GM23338 (cell line): ENCODE results near the gene EMILIN3. TPM values are rescaled to one million over a fixed set of nuclear protein-coding genes. Genes with fewer than 3 reads are reported as not detected.

Experiments used
- ATAC-seq: fragments of 200-7000 bp; cut with Tn5 transposase; 3 replicates; pipeline ENCODE4 v1.9.1; 2020
- DNase-seq: peaks from one replicate; pipeline ENCODE4 v3.0.0-alpha.2; 2015; ENCODE audit warnings: low spot score
- H2AFZ ChIP-seq: fragments of 200-600 bp; sonication (generic); 2 replicates; pipeline ENCODE4 v1.8.0; 2016; ENCODE audit warnings: antibody characterized with exemption, mild to moderate bottlenecking, moderate library complexity
- H3F3A ChIP-seq: fragments of 200-600 bp; sonication (generic); replicated peaks from 2 replicates; pipeline ENCODE4 v1.8.0; 2017; ENCODE audit warnings: antibody characterized with exemption, mixed run types, low read depth
- H3K27ac ChIP-seq: fragments of 200-600 bp; sonication (generic); 2 replicates; pipeline ENCODE4 v1.6.1; 2016; ENCODE audit warnings: low read depth
- H3K27me3 ChIP-seq: fragments of 200-600 bp; sonication (generic); 2 replicates; pipeline ENCODE4 v1.8.0; 2016; ENCODE audit warnings: mild to moderate bottlenecking, mixed run types, moderate library complexity; ENCODE audit not compliant: insufficient read depth
- H3K36me3 ChIP-seq: fragments of 200-600 bp; sonication (generic); 2 replicates; pipeline ENCODE4 v1.8.0; 2016; ENCODE audit warnings: mild to moderate bottlenecking; ENCODE audit not compliant: insufficient read depth
- H3K4me1 ChIP-seq: fragments of 200-600 bp; sonication (generic); 2 replicates; pipeline ENCODE4 v1.8.0; 2016; ENCODE audit warnings: mild to moderate bottlenecking, moderate library complexity; ENCODE audit not compliant: insufficient read depth
- H3K4me2 ChIP-seq: fragments of 200-600 bp; sonication (generic); 2 replicates; pipeline ENCODE4 v1.7.1; 2017; ENCODE audit warnings: mixed run types
- H3K4me3 ChIP-seq: fragments of 200-600 bp; sonication (generic); 2 replicates; pipeline ENCODE4 v1.6.1; 2016; ENCODE audit warnings: mixed run types
- H3K79me2 ChIP-seq: fragments of 200-600 bp; sonication (generic); replicated peaks from 2 replicates; pipeline ENCODE4 v1.8.0; 2017; ENCODE audit warnings: mild to moderate bottlenecking; ENCODE audit not compliant: insufficient read depth
- H3K9me2 ChIP-seq: fragments of 200-600 bp; sonication (generic); 2 replicates; pipeline ENCODE4 v1.8.0; 2017; ENCODE audit not compliant: insufficient read depth
- H4K20me1 ChIP-seq: fragments of 200-600 bp; sonication (generic); replicated peaks from 2 replicates; pipeline ENCODE4 v1.8.0; 2017; ENCODE audit warnings: mild to moderate bottlenecking; ENCODE audit not compliant: insufficient read depth
- H3K27ac Mint-ChIP-seq: 2 replicates; pipeline ENCODE4 v1.8.0; 2020; ENCODE audit warnings: inconsistent platforms, mild to moderate bottlenecking, moderate library complexity, mixed read lengths
- H3K27me3 Mint-ChIP-seq: 3 replicates; pipeline ENCODE4 v1.8.0; 2022; ENCODE audit warnings: low read depth, mild to moderate bottlenecking, moderate library complexity, mixed read lengths, inconsistent platforms; ENCODE audit not compliant: insufficient read depth, poor library complexity
- H3K36me3 Mint-ChIP-seq: 3 replicates; pipeline ENCODE4 v1.8.0; 2021; ENCODE audit warnings: low read depth, mild to moderate bottlenecking, inconsistent platforms, moderate library complexity, mixed read lengths
- H3K4me1 Mint-ChIP-seq: 3 replicates; pipeline ENCODE4 v1.8.0; 2020; ENCODE audit warnings: mild to moderate bottlenecking, inconsistent platforms, mixed read lengths
- H3K4me3 Mint-ChIP-seq: 3 replicates; pipeline ENCODE4 v1.8.0; 2021; ENCODE audit warnings: moderate library complexity, mild to moderate bottlenecking, inconsistent platforms, mixed read lengths
- H3K9me3 Mint-ChIP-seq: 3 replicates; pipeline ENCODE4 v1.8.0; 2020; ENCODE audit warnings: moderate library complexity, mild to moderate bottlenecking, inconsistent platforms, mixed read lengths
- CREB1 ChIP-seq: fragments of 250-450 bp; sonication (Bioruptor Pico); IDR thresholded peaks from 2 replicates; pipeline ENCODE4 v1.5.0; 2020; ENCODE audit warnings: low read depth, mild to moderate bottlenecking, moderate library complexity
- EZH2 ChIP-seq: fragments of 200-600 bp; sonication (generic); IDR thresholded peaks from one replicate; pipeline ENCODE4 v1.8.0; 2017; ENCODE audit warnings: antibody characterized with exemption, mild to moderate bottlenecking, low read depth; ENCODE audit not compliant: unreplicated experiment
- EZH2phosphoT487 ChIP-seq: fragments of 200-600 bp; sonication (generic); IDR thresholded peaks from one replicate; pipeline ENCODE4 v1.8.1; 2018; ENCODE audit warnings: antibody characterized with exemption; ENCODE audit not compliant: unreplicated experiment
- JUNB ChIP-seq: IDR thresholded peaks from one replicate; pipeline ENCODE4 v1.6.1; 2016; ENCODE audit warnings: antibody characterized with exemption; ENCODE audit not compliant: unreplicated experiment
- NANOG ChIP-seq: IDR thresholded peaks from 2 replicates; pipeline ENCODE4 v1.6.1; 2016; ENCODE audit warnings: antibody characterized with exemption, borderline replicate concordance
- POLR2AphosphoS5 ChIP-seq: IDR thresholded peaks from 2 replicates; pipeline ENCODE4 v1.6.1; 2016; ENCODE audit warnings: antibody characterized with exemption, low read depth
- STAT1 ChIP-seq: IDR thresholded peaks from one replicate; pipeline ENCODE4 v1.6.1; 2016; ENCODE audit warnings: antibody characterized with exemption; ENCODE audit not compliant: unreplicated experiment
- ZNF114 ChIP-seq: fragments of 250-450 bp; sonication (Bioruptor Pico); IDR thresholded peaks from 2 replicates; pipeline ENCODE4 v1.5.0; 2020; ENCODE audit warnings: mild to moderate bottlenecking, moderate library complexity
- ZNF331 ChIP-seq: fragments of 250-450 bp; sonication (Bioruptor Pico); IDR thresholded peaks from 2 replicates; pipeline ENCODE4 v1.5.0; 2020; ENCODE audit warnings: low read depth, mild to moderate bottlenecking, moderate library complexity
- polyA plus RNA-seq: library from polyadenylated mRNA; unstranded; fragments of >200 nt; fragmentation: Nextera tagmentation; extraction: Ambion mirVana; gene quantifications from 2 replicates; pipeline ENCODE4 v1.2.1, GENCODE V29; 2016
- total RNA-seq: library from RNA; depleted of rRNA; stranded (reverse); fragments of >200 nt; shearing (Covaris generic); gene quantifications from 2 replicates; pipeline ENCODE4 v1.2.3, GENCODE V29; 2014
- TF ChIP-seq, protein P1 (sequence below), 2 experiments: fragments of 200-600 bp in 1 of 2; sonication (generic) in 1 of 2; conservative IDR thresholded peaks; 2 replicates each; pipeline versions ENCODE4 v1.5.1 to v1.6.1; 2016 to 2017; ENCODE audit warnings: antibody characterized with exemption in 2 of 2, low read depth in 2 of 2, mild to moderate bottlenecking in 2 of 2, moderate library complexity in 1 of 2
- TF ChIP-seq, protein P2 (sequence below): fragments of 250-450 bp; sonication (Bioruptor Pico); IDR thresholded peaks from 2 replicates; pipeline ENCODE4 v1.5.0; 2020; ENCODE audit warnings: mild to moderate bottlenecking, moderate library complexity
- TF ChIP-seq, protein P3 (sequence below): IDR thresholded peaks from 2 replicates; pipeline ENCODE4 v1.6.1; 2016; ENCODE audit warnings: antibody characterized with exemption
- TF ChIP-seq, protein P4 (sequence below): IDR thresholded peaks from one replicate; pipeline ENCODE4 v1.6.1; 2018; ENCODE audit warnings: antibody characterized with exemption; ENCODE audit not compliant: unreplicated experiment

The EMILIN3 gene
- total and polyA plus RNA-seq, 2 experiments from 2014 or later = 0.53 to 6.6 TPM

DNA sequence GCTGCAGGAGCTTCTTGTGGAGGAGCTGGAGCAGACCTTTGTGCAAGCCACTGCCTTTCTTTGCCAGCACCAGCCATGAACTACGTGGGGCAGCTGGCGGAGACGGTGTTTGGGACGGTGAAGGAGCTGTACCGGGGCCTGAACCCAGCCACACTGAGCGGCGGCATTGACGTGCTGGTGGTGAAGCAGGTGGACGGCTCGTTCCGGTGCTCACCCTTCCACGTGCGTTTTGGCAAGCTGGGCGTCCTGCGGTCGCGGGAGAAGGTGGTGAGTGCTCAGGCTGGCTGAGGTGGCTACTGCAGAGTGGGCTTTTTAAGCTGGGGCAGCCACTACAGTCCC, 20.9 kb downstream of the EMILIN3 start:
- H3K4me2 ChIP-seq = no peak overlapping the region
- H2AFZ ChIP-seq = no peak overlapping the region
- no peak overlapping the region for H3K4me3 ChIP-seq
- no peaks in the 10 kb centered on the region for H3K79me2 ChIP-seq
- H3K4me1 ChIP-seq = peaks cover 3% of the 10 kb centered on the region; the same call in 1 of the 2 replicates
- H3F3A ChIP-seq = no peaks in the 10 kb centered on the region
- H3K27me3 ChIP-seq = no peaks in the 10 kb centered on the region
- Mint-ChIP-seq H3K36me3 (no peaks in the 10 kb centered on the region; the same call in 1 of the 3 replicates), H3K4me3 (no peak overlapping the region), H3K27ac (no peak overlapping the region), H3K27me3 (peaks cover 11% of the 10 kb centered on the region), H3K4me1 (peaks cover 6% of the 10 kb centered on the region; the same call in 2 of the 3 replicates), H3K9me3 (no peaks in the 10 kb centered on the region; the same call in 2 of the 3 replicates)
- ATAC-seq = no peak
- no peak for DNase-seq
- H4K20me1 ChIP-seq = no peaks in the 10 kb centered on the region
- no peaks in the 10 kb centered on the region for H3K36me3 ChIP-seq
- TF ChIP-seq, protein P1, sequence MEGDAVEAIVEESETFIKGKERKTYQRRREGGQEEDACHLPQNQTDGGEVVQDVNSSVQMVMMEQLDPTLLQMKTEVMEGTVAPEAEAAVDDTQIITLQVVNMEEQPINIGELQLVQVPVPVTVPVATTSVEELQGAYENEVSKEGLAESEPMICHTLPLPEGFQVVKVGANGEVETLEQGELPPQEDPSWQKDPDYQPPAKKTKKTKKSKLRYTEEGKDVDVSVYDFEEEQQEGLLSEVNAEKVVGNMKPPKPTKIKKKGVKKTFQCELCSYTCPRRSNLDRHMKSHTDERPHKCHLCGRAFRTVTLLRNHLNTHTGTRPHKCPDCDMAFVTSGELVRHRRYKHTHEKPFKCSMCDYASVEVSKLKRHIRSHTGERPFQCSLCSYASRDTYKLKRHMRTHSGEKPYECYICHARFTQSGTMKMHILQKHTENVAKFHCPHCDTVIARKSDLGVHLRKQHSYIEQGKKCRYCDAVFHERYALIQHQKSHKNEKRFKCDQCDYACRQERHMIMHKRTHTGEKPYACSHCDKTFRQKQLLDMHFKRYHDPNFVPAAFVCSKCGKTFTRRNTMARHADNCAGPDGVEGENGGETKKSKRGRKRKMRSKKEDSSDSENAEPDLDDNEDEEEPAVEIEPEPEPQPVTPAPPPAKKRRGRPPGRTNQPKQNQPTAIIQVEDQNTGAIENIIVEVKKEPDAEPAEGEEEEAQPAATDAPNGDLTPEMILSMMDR (conservative IDR thresholded peaks at IDR 0.05; ENCODE audit: low read depth in 2 of 2) = no peak
- TF ChIP-seq, protein P2, sequence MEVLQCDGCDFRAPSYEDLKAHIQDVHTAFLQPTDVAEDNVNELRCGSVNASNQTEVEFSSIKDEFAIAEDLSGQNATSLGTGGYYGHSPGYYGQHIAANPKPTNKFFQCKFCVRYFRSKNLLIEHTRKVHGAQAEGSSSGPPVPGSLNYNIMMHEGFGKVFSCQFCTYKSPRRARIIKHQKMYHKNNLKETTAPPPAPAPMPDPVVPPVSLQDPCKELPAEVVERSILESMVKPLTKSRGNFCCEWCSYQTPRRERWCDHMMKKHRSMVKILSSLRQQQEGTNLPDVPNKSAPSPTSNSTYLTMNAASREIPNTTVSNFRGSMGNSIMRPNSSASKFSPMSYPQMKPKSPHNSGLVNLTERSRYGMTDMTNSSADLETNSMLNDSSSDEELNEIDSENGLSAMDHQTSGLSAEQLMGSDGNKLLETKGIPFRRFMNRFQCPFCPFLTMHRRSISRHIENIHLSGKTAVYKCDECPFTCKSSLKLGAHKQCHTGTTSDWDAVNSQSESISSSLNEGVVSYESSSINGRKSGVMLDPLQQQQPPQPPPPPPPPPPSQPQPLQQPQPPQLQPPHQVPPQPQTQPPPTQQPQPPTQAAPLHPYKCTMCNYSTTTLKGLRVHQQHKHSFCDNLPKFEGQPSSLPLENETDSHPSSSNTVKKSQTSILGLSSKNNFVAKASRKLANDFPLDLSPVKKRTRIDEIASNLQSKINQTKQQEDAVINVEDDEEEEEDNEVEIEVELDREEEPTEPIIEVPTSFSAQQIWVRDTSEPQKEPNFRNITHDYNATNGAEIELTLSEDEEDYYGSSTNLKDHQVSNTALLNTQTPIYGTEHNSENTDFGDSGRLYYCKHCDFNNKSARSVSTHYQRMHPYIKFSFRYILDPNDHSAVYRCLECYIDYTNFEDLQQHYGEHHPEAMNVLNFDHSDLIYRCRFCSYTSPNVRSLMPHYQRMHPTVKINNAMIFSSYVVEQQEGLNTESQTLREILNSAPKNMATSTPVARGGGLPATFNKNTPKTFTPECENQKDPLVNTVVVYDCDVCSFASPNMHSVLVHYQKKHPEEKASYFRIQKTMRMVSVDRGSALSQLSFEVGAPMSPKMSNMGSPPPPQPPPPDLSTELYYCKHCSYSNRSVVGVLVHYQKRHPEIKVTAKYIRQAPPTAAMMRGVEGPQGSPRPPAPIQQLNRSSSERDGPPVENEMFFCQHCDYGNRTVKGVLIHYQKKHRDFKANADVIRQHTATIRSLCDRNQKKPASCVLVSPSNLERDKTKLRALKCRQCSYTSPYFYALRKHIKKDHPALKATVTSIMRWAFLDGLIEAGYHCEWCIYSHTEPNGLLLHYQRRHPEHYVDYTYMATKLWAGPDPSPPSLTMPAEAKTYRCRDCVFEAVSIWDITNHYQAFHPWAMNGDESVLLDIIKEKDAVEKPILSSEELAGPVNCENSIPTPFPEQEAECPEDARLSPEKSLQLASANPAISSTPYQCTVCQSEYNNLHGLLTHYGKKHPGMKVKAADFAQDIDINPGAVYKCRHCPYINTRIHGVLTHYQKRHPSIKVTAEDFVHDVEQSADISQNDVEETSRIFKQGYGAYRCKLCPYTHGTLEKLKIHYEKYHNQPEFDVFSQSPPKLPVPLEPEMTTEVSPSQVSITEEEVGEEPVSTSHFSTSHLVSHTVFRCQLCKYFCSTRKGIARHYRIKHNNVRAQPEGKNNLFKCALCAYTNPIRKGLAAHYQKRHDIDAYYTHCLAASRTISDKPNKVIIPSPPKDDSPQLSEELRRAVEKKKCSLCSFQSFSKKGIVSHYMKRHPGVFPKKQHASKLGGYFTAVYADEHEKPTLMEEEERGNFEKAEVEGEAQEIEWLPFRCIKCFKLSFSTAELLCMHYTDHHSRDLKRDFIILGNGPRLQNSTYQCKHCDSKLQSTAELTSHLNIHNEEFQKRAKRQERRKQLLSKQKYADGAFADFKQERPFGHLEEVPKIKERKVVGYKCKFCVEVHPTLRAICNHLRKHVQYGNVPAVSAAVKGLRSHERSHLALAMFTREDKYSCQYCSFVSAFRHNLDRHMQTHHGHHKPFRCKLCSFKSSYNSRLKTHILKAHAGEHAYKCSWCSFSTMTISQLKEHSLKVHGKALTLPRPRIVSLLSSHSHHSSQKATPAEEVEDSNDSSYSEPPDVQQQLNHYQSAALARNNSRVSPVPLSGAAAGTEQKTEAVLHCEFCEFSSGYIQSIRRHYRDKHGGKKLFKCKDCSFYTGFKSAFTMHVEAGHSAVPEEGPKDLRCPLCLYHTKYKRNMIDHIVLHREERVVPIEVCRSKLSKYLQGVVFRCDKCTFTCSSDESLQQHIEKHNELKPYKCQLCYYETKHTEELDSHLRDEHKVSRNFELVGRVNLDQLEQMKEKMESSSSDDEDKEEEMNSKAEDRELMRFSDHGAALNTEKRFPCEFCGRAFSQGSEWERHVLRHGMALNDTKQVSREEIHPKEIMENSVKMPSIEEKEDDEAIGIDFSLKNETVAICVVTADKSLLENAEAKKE (CRISPR knock-in tag) = no peak
- TF ChIP-seq ZNF331 (CRISPR knock-in tag) = no peak
- TF ChIP-seq NANOG = no peak
- TF ChIP-seq POLR2AphosphoS5 = no peak
- no peak for TF ChIP-seq JUNB
- no peak for TF ChIP-seq STAT1
- TF ChIP-seq EZH2phosphoT487 = no peak
- TF ChIP-seq, protein P3, sequence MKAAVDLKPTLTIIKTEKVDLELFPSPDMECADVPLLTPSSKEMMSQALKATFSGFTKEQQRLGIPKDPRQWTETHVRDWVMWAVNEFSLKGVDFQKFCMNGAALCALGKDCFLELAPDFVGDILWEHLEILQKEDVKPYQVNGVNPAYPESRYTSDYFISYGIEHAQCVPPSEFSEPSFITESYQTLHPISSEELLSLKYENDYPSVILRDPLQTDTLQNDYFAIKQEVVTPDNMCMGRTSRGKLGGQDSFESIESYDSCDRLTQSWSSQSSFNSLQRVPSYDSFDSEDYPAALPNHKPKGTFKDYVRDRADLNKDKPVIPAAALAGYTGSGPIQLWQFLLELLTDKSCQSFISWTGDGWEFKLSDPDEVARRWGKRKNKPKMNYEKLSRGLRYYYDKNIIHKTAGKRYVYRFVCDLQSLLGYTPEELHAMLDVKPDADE = no peak
- TF ChIP-seq, protein P4, sequence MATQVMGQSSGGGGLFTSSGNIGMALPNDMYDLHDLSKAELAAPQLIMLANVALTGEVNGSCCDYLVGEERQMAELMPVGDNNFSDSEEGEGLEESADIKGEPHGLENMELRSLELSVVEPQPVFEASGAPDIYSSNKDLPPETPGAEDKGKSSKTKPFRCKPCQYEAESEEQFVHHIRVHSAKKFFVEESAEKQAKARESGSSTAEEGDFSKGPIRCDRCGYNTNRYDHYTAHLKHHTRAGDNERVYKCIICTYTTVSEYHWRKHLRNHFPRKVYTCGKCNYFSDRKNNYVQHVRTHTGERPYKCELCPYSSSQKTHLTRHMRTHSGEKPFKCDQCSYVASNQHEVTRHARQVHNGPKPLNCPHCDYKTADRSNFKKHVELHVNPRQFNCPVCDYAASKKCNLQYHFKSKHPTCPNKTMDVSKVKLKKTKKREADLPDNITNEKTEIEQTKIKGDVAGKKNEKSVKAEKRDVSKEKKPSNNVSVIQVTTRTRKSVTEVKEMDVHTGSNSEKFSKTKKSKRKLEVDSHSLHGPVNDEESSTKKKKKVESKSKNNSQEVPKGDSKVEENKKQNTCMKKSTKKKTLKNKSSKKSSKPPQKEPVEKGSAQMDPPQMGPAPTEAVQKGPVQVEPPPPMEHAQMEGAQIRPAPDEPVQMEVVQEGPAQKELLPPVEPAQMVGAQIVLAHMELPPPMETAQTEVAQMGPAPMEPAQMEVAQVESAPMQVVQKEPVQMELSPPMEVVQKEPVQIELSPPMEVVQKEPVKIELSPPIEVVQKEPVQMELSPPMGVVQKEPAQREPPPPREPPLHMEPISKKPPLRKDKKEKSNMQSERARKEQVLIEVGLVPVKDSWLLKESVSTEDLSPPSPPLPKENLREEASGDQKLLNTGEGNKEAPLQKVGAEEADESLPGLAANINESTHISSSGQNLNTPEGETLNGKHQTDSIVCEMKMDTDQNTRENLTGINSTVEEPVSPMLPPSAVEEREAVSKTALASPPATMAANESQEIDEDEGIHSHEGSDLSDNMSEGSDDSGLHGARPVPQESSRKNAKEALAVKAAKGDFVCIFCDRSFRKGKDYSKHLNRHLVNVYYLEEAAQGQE = no peak
- TF ChIP-seq CREB1 = no peak
- TF ChIP-seq EZH2 = no peak
- no peak for TF ChIP-seq ZNF114 (CRISPR knock-in tag)
- H3K9me2 ChIP-seq = no peaks in the 10 kb centered on the region
- H3K27ac ChIP-seq = no peak overlapping the region
